ENCODE data around the gene FRY. TPM values are rescaled to one million over a fixed set of nuclear protein-coding genes. Genes with fewer than 3 reads are reported as not detected.

The FRY gene
- total RNA-seq, 1 donor from 2014 or later = 38.8 TPM

GRCh38 chr13:32278426-32278825 lies 246.9 kb downstream of the FRY start:
- no peak overlapping the region for H3K4me3 Mint-ChIP-seq (ENCODE audit: unreplicated experiment)
- TF ChIP-seq CTCF (IDR thresholded peaks at IDR 0.05) = no peak
- peaks cover 4% of the 10 kb centered on the region for H3K4me1 Mint-ChIP-seq (ENCODE audit: low read depth)
- no peak for DNase-seq (ENCODE audit: low spot score)
- H3K36me3 Mint-ChIP-seq (ENCODE audit: low read depth) = peaks cover 24% of the 10 kb centered on the region
- no peaks in the 10 kb centered on the region for H3K9me3 Mint-ChIP-seq (ENCODE audit: low read depth)
- no peaks in the 10 kb centered on the region for H3K27me3 Mint-ChIP-seq (ENCODE audit: low read depth)
- no peak overlapping the region for H3K27ac Mint-ChIP-seq (ENCODE audit: unreplicated experiment)

GRCh38 chr13:32281096-32281495 lies 249.5 kb downstream of the FRY start:
- Mint-ChIP-seq H3K36me3 (ENCODE audit: low read depth) (peaks cover 17% of the 10 kb centered on the region), H3K4me1 (ENCODE audit: low read depth) (peaks cover 26% of the 10 kb centered on the region), H3K4me3 (ENCODE audit: unreplicated experiment) (no peak overlapping the region), H3K9me3 (ENCODE audit: low read depth) (no peaks in the 10 kb centered on the region), H3K27me3 (ENCODE audit: low read depth) (no peaks in the 10 kb centered on the region), H3K27ac (ENCODE audit: unreplicated experiment) (no peak overlapping the region)
- DNase-seq (ENCODE audit: low spot score) = no peak
- no peak for TF ChIP-seq CTCF (IDR thresholded peaks at IDR 0.05)

- peaks cover 29% of the 10 kb centered on the region for H3K4me1 Mint-ChIP-seq (ENCODE audit: low read depth)
- no peaks in the 10 kb centered on the region for H3K9me3 Mint-ChIP-seq (ENCODE audit: low read depth)
- DNase-seq (ENCODE audit: low spot score) = no peak
- H3K4me3 Mint-ChIP-seq (ENCODE audit: unreplicated experiment) = no peak overlapping the region
- TF ChIP-seq CTCF (IDR thresholded peaks at IDR 0.05) = no peak
- peaks cover 14% of the 10 kb centered on the region for H3K36me3 Mint-ChIP-seq (ENCODE audit: low read depth)
- H3K27me3 Mint-ChIP-seq (ENCODE audit: low read depth) = no peaks in the 10 kb centered on the region
- H3K27ac Mint-ChIP-seq (ENCODE audit: unreplicated experiment) = no peak overlapping the region
Observed at GRCh38 chr13:32282096-32282711, 250.6 kb downstream of the FRY start.

GRCh38 chr13:32284927-32285632 lies 253.5 kb downstream of the FRY start:
- Mint-ChIP-seq H3K4me3 (ENCODE audit: unreplicated experiment) (peak overlapping the region; percentile 10), H3K9me3 (ENCODE audit: low read depth) (no peaks in the 10 kb centered on the region), H3K27ac (ENCODE audit: unreplicated experiment) (peak overlapping the region; percentile 95), H3K36me3 (ENCODE audit: low read depth) (peaks cover 7% of the 10 kb centered on the region), H3K4me1 (ENCODE audit: low read depth) (peaks cover 35% of the 10 kb centered on the region), H3K27me3 (ENCODE audit: low read depth) (no peaks in the 10 kb centered on the region)
- no peak for TF ChIP-seq CTCF (IDR thresholded peaks at IDR 0.05)
- no peak for DNase-seq (ENCODE audit: low spot score)

- H3K36me3 Mint-ChIP-seq (ENCODE audit: low read depth) = peaks cover 12% of the 10 kb centered on the region
- H3K27me3 Mint-ChIP-seq (ENCODE audit: low read depth) = no peaks in the 10 kb centered on the region
- peak overlapping the region; percentile 95 for H3K27ac Mint-ChIP-seq (ENCODE audit: unreplicated experiment)
- no peaks in the 10 kb centered on the region for H3K9me3 Mint-ChIP-seq (ENCODE audit: low read depth)
- DNase-seq (ENCODE audit: low spot score) = no peak
- peak overlapping the region; percentile 10 for H3K4me3 Mint-ChIP-seq (ENCODE audit: unreplicated experiment)
- TF ChIP-seq CTCF (IDR thresholded peaks at IDR 0.05) = no peak
- H3K4me1 Mint-ChIP-seq (ENCODE audit: low read depth) = peaks cover 35% of the 10 kb centered on the region
Observed at GRCh38 chr13:32285633-32285965, 254.0 kb downstream of the FRY start.

All from chondrocyte (in vitro differentiated cells).